ENCODE results near the gene DMRTC2.

Gene DMRTC2

GRCh38 chr19:41845001-41845050 is at the start of gene DMRTC2:
TSS of gene DMRTC2 (plus strand) at chr19:41845042. CDS start at chr19:41847429, 2,387 bp downstream.
- no peak for DNase-seq

- no peak for DNase-seq
These were observed 48.5 kb upstream of the DMRTC2 start, which contains the start of gene CEACAM3 for GRCh38 chr19:41796362-41796761. TSS of gene CEACAM3 (plus strand) at chr19:41796587. CDS start at chr19:41796678, 91 bp downstream.

GRCh38 chr19:41796901-41797300 is 47.9 kb upstream of the DMRTC2 start:
- DNase-seq = no peak

- no peak for DNase-seq
These were observed 45.3 kb upstream of the DMRTC2 start for GRCh38 chr19:41799444-41800000.

GRCh38 chr19:41801031-41801430 is 43.8 kb upstream of the DMRTC2 start:
- no peak for DNase-seq

GRCh38 chr19:41801792-41802211 is 43.0 kb upstream of the DMRTC2 start:
- peak; percentile 77 to 86 for DNase-seq

GRCh38 chr19:41802770-41803169 is 42.1 kb upstream of the DMRTC2 start:
- DNase-seq = no peak

GRCh38 chr19:41804336-41804735 is 40.5 kb upstream of the DMRTC2 start:
- DNase-seq = peak; percentile 36 to 67

- DNase-seq = no peak
These were observed 37.7 kb upstream of the DMRTC2 start for GRCh38 chr19:41807176-41807575.

- peak; percentile 33 to 63 for DNase-seq
These were observed 35.9 kb upstream of the DMRTC2 start for GRCh38 chr19:41808663-41809566.

GRCh38 chr19:41810301-41810700 is 34.5 kb upstream of the DMRTC2 start:
- no peak for DNase-seq

GRCh38 chr19:41811036-41811435 is 33.8 kb upstream of the DMRTC2 start:
- peak; percentile 59 to 79 for DNase-seq

GRCh38 chr19:41811981-41812380 is 32.9 kb upstream of the DMRTC2 start:
- DNase-seq = no peak

GRCh38 chr19:41813911-41814310 is 30.9 kb upstream of the DMRTC2 start:
- DNase-seq = no peak

GRCh38 chr19:41815301-41815700 is 29.5 kb upstream of the DMRTC2 start:
- no peak for DNase-seq

- no peak for DNase-seq
These were observed 28.1 kb upstream of the DMRTC2 start for GRCh38 chr19:41816761-41817160.

GRCh38 chr19:41821003-41821735 is 23.7 kb upstream of the DMRTC2 start:
- DNase-seq = peak; percentile 40 to 88

GRCh38 chr19:41837981-41838708 is 6.7 kb upstream of the DMRTC2 start:
- DNase-seq = no peak

GRCh38 chr19:41839211-41839610 is 5.6 kb upstream of the DMRTC2 start:
- no peak for DNase-seq

GRCh38 chr19:41843371-41843770 is 1.5 kb upstream of the DMRTC2 start:
- DNase-seq = no peak

GRCh38 chr19:41844601-41845000 is 241 bp upstream of the DMRTC2 start, which contains the start of gene LYPD4:
TSS of gene LYPD4 (minus strand) at chr19:41844683. CDS start at chr19:41839285, 5,398 bp downstream.
- DNase-seq = no peak

- DNase-seq = no peak
These were observed 279 bp downstream of the DMRTC2 start for GRCh38 chr19:41845051-41845590.

Measured in inflammatory macrophage treated with lipopolysaccharide for 1 hour (primary cell).